ENCODE results near the gene PTPN6.

Gene PTPN6

GRCh38 chr12:6923003-6923732 is 28.0 kb upstream of the PTPN6 start:
- no peak for DNase-seq (ENCODE audit: low spot score)

DNA sequence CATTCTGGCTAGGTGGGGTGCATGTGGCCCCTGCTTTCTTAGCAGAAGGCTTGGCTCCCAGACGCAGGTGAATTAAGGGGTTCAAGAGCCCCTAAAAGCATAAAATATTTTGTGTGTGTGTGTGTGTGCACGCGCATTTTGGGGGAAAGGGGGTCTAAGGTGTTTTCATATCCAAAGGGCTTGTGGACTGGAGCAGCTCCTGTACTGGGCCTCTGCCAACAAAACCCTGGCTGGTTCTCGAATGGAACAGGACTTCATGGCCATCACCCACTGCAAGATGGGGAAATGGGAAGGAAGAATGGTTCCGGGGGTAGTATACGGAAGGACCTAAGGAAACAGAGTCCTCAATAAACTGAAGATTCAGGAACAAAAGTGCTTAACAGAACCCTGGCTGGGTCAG is 27.3 kb upstream of the PTPN6 start:
- DNase-seq (ENCODE audit: low spot score), result no peak

DNA sequence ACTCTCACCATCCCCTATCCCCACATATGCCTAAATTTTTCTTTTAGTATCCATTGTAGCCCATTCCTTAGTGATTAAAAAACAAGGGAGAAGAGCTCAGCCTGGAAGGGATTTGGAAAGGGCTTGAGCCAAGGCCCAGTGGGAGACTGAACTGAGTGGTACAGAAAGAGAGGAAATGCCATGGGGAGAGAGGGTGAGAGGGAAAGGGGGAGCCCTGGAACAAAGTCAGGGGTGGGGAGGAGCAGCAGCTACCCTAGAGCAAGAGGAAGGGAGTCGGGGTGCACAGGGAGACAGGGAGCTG is 26.0 kb upstream of the PTPN6 start:
- no peak for DNase-seq (ENCODE audit: low spot score)

DNA sequence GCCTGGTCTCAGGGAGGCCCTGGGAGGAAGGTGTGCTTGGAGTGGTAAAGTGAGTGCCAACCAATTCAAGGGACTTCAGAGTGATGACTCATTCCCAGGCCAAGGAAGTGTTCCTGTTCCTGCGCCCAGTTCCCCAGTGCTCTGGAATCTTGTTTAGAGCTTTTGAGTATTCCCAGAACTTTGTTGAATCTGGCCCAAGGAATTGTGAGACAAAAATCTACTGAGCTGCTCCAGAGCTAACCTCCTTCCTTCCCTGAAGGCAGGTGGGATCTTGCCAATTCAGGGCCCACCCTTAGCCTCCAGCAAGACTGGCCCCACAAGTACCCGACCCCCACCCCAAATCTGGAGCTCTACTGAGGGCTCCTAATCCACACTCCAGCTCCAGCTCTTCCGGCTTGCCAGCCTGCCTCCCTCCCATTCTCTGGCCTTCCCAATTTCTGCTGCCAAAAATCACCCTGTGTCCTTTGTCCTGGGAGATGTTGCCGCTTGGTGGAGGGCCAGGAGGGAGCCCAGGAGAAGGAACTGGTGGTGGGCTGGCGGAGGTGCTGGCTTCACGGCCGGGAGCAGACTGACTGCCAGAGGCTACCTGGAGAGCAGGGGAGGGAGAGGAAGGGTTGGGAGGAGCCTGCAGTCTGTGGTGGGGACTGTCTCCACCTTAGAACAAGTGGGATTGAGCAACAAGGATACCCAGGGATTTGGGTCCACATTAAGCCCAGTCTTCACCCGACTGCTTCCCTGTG is 25.4 kb upstream of the PTPN6 start:
- DNase-seq (ENCODE audit: low spot score), result no peak

- DNase-seq (ENCODE audit: low spot score), result no peak
Measured at GRCh38 chr12:6927379-6928021, 23.7 kb upstream of the PTPN6 start, which contains the start of gene ATN1. Gene ATN1, plus strand, starts transcription at chr12:6927959. Its CDS starts 6,043 bp downstream, at chr12:6934002.

GRCh38 chr12:6928022-6928702 is 23.0 kb upstream of the PTPN6 start:
- DNase-seq (ENCODE audit: low spot score), result no peak

GRCh38 chr12:6928703-6929407 is 22.3 kb upstream of the PTPN6 start:
- no peak for DNase-seq (ENCODE audit: low spot score)

GRCh38 chr12:6929466-6930452 is 21.4 kb upstream of the PTPN6 start:
- no peak for DNase-seq (ENCODE audit: low spot score)

- no peak for DNase-seq (ENCODE audit: low spot score)
Measured at GRCh38 chr12:6932766-6933165, 18.4 kb upstream of the PTPN6 start.

- DNase-seq (ENCODE audit: low spot score), result no peak
Measured at GRCh38 chr12:6934110-6934509, 17.0 kb upstream of the PTPN6 start.

- DNase-seq (ENCODE audit: low spot score), result no peak
Measured at GRCh38 chr12:6935371-6936193, 15.6 kb upstream of the PTPN6 start.

- DNase-seq (ENCODE audit: low spot score), result no peak
Measured at GRCh38 chr12:6936194-6936635, 14.9 kb upstream of the PTPN6 start.

DNA sequence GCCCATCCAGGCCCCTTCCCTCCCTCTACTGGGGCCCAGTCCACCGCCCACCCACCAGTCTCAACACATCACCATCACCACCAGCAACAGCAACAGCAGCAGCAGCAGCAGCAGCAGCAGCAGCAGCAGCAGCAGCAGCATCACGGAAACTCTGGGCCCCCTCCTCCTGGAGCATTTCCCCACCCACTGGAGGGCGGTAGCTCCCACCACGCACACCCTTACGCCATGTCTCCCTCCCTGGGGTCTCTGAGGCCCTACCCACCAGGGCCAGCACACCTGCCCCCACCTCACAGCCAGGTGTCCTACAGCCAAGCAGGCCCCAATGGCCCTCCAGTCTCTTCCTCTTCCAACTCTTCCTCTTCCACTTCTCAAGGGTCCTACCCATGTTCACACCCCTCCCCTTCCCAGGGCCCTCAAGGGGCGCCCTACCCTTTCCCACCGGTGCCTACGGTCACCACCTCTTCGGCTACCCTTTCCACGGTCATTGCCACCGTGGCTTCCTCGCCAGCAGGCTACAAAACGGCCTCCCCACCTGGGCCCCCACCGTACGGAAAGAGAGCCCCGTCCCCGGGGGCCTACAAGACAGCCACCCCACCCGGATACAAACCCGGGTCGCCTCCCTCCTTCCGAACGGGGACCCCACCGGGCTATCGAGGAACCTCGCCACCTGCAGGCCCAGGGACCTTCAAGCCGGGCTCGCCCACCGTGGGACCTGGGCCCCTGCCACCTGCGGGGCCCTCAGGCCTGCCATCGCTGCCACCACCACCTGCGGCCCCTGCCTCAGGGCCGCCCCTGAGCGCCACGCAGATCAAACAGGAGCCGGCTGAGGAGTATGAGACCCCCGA is 14.3 kb upstream of the PTPN6 start:
- peak; percentile 55 for DNase-seq (ENCODE audit: low spot score)

DNA sequence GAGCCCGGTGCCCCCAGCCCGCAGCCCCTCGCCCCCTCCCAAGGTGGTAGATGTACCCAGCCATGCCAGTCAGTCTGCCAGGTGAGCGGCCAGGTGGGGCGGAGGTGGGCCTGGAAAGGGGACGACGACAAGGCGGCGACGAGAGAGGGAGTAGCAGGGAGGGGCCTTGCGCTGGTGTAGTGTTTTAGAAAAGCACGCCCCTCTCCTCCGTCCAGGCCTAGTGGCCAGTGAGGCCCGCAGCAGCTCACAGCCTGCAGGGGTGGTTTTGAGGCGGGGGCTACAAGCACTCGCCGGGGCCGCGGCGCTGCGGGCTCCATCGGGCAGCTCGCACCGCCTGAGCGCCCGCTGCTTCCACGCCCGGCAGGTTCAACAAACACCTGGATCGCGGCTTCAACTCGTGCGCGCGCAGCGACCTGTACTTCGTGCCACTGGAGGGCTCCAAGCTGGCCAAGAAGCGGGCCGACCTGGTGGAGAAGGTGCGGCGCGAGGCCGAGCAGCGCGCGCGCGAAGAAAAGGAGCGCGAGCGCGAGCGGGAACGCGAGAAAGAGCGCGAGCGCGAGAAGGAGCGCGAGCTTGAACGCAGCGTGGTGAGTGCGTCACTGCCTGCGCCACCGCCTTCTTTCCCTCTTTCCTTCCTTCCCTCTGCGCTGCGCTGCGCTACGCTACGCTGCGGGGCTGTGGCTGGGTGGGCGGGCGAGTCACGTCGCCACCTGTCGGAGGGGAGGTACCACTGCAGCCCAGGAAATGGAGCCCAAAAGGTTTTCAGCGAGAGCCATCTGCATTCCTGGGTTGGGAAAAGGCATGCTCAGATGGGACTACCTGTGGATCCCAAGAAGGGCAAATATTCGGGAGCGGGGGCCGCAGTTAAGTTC is 13.4 kb upstream of the PTPN6 start:
- DNase-seq (ENCODE audit: low spot score), result peak; percentile 95

DNA sequence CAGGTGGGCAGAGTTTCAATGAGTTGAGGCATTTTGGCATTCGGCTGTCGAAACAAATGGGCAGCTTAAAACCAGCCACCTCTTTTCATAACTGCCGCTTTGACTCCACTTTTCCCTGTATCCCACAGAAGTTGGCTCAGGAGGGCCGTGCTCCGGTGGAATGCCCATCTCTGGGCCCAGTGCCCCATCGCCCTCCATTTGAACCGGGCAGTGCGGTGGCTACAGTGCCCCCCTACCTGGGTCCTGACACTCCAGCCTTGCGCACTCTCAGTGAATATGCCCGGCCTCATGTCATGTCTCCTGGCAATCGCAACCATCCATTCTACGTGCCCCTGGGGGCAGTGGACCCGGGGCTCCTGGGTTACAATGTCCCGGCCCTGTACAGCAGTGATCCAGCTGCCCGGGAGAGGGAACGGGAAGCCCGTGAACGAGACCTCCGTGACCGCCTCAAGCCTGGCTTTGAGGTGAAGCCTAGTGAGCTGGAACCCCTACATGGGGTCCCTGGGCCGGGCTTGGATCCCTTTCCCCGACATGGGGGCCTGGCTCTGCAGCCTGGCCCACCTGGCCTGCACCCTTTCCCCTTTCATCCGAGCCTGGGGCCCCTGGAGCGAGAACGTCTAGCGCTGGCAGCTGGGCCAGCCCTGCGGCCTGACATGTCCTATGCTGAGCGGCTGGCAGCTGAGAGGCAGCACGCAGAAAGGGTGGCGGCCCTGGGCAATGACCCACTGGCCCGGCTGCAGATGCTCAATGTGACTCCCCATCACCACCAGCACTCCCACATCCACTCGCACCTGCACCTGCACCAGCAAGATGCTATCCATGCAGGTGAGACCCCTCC is 12.6 kb upstream of the PTPN6 start:
- DNase-seq (ENCODE audit: low spot score), result no peak

DNA sequence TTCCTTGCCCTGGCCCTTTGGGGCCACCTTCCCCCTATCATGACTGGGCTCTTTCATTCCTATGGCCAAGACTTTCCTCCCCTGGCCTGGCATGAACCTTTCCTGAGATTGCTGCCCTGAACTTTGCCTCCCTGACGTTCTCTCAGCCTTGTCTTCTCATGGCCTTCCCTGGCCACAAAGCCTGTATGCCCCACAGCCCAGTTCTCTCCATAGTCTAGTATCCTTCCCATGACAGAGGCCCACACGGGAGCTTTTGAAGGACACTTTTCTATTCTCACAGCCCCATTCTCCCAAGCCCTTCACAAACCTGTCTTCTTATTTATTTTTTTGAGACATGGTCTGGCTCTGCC is 12.0 kb upstream of the PTPN6 start:
- no peak for DNase-seq (ENCODE audit: low spot score)

DNA sequence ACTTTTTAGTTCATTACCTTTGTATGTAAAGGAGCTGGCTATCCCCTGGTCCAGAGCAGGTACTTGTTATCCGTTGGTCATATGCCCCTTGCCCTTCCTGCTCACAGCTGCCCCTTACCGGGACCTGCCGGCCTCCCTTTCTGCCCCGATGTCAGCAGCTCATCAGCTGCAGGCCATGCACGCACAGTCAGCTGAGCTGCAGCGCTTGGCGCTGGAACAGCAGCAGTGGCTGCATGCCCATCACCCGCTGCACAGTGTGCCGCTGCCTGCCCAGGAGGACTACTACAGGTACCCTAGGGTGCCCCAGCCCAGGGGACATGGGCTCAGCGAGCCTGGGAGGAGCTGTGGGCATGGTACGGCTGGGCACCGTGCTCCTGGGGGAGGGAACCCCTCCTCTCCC is 9.9 kb upstream of the PTPN6 start:
- no peak for DNase-seq (ENCODE audit: low spot score)
